WTC11 (cell line): ENCODE measurements around the gene TMEM178A. TPM values are rescaled to one million over a fixed set of nuclear protein-coding genes. Genes with fewer than 3 reads are reported as not detected.

ENCODE experiments used
- ATAC-seq: fragments of 200-7000 bp; cut with Tn5 transposase; 2 replicates; pipeline ENCODE4 v1.10.0; 2021; ENCODE audit warnings: mild to moderate bottlenecking, moderate library complexity
- CTCF ChIA-PET: fragments of 300-600 bp; sonication (Branson Sonifier 250); formaldehyde crosslinking; loops from one replicate; lab custom pipeline; 2021; ENCODE audit warnings: antibody characterized with exemption; lab: Charles Lee
- POLR2A ChIA-PET: fragments of 350-600 bp; sonication (Branson Sonifier 250); formaldehyde crosslinking; loops from one replicate; lab custom pipeline; 2021; ENCODE audit warnings: antibody characterized with exemption; lab: Charles Lee
- DNase-seq: peaks from one replicate; pipeline ENCODE4 v3.0.0; 2021; ENCODE audit warnings: low spot score
- H3K27ac Mint-ChIP-seq: 2 replicates; pipeline ENCODE4 v1.8.0; 2021; ENCODE audit warnings: mixed read lengths
- H3K27me3 Mint-ChIP-seq: 2 replicates; pipeline ENCODE4 v1.8.0; 2021; ENCODE audit warnings: low read depth, mild to moderate bottlenecking, moderate library complexity, mixed read lengths
- H3K36me3 Mint-ChIP-seq: 2 replicates; pipeline ENCODE4 v1.8.0; 2021; ENCODE audit warnings: mixed read lengths
- H3K4me1 Mint-ChIP-seq: 2 replicates; pipeline ENCODE4 v1.8.0; 2022; ENCODE audit warnings: mixed read lengths
- H3K4me3 Mint-ChIP-seq: 2 replicates; pipeline ENCODE4 v1.8.0; 2021; ENCODE audit warnings: mild to moderate bottlenecking, moderate library complexity, mixed read lengths
- H3K9me3 Mint-ChIP-seq: 2 replicates; pipeline ENCODE4 v1.8.0; 2021; ENCODE audit warnings: mixed read lengths
- ATF6 ChIP-seq: sonication (generic); formaldehyde crosslinking; IDR thresholded peaks from 2 replicates; pipeline ENCODE4 v1.8.1; 2023; ENCODE audit warnings: mild to moderate bottlenecking, missing genetic modification reagents
- CREB1 ChIP-seq: sonication (generic); formaldehyde crosslinking; IDR thresholded peaks from 2 replicates; pipeline ENCODE4 v1.8.0; 2023; ENCODE audit warnings: mild to moderate bottlenecking, missing genetic modification reagents
- E2F4 ChIP-seq: sonication (generic); formaldehyde crosslinking; IDR thresholded peaks from 2 replicates; pipeline ENCODE4 v1.8.1; 2022; ENCODE audit warnings: low read depth, mild to moderate bottlenecking, moderate library complexity, missing genetic modification reagents, borderline replicate concordance
- EMX1 ChIP-seq: fragments of 250-450 bp; sonication (Bioruptor Pico); IDR thresholded peaks from 2 replicates; pipeline ENCODE4 v1.8.0; 2021; ENCODE audit warnings: mild to moderate bottlenecking
- ETV6 ChIP-seq: sonication (generic); formaldehyde crosslinking; IDR thresholded peaks from 2 replicates; pipeline ENCODE4 v1.8.1; 2022; ENCODE audit warnings: mild to moderate bottlenecking, missing genetic modification reagents
- FOXP1 ChIP-seq: sonication (generic); formaldehyde crosslinking; IDR thresholded peaks from 2 replicates; pipeline ENCODE4 v1.8.0; 2022; ENCODE audit warnings: missing genetic modification reagents, mild to moderate bottlenecking, moderate library complexity, borderline replicate concordance
- JUN ChIP-seq: sonication (generic); formaldehyde crosslinking; IDR thresholded peaks from 2 replicates; pipeline ENCODE4 v1.8.0; 2023; ENCODE audit warnings: mild to moderate bottlenecking, missing genetic modification reagents
- MXD4 ChIP-seq: fragments of 250-450 bp; sonication (Bioruptor Pico); IDR thresholded peaks from 2 replicates; pipeline ENCODE4 v1.8.0; 2021; ENCODE audit warnings: mild to moderate bottlenecking, moderate library complexity, borderline replicate concordance
- NR1H2 ChIP-seq: sonication (generic); formaldehyde crosslinking; IDR thresholded peaks from 2 replicates; pipeline ENCODE4 v1.9.0; 2021; ENCODE audit warnings: mild to moderate bottlenecking, moderate library complexity, missing genetic modification reagents
- NR2C2 ChIP-seq: sonication (generic); formaldehyde crosslinking; IDR thresholded peaks from 2 replicates; pipeline ENCODE4 v1.8.0; 2022; ENCODE audit warnings: mild to moderate bottlenecking, missing genetic modification reagents
- OVOL2 ChIP-seq: fragments of 250-450 bp; sonication (Bioruptor Pico); IDR thresholded peaks from 2 replicates; pipeline ENCODE4 v1.9.0; 2021; ENCODE audit warnings: mild to moderate bottlenecking, borderline replicate concordance
- SOX15 ChIP-seq: fragments of 250-450 bp; sonication (Bioruptor Pico); IDR thresholded peaks from 2 replicates; pipeline ENCODE4 v1.9.0; 2021; ENCODE audit warnings: mild to moderate bottlenecking
- SP1 ChIP-seq: sonication (generic); formaldehyde crosslinking; conservative IDR thresholded peaks from 2 replicates; pipeline ENCODE4 v1.8.1; 2022; ENCODE audit warnings: missing genetic modification reagents
- TEAD1 ChIP-seq: sonication (generic); formaldehyde crosslinking; IDR thresholded peaks from 2 replicates; pipeline ENCODE4 v1.8.0; 2022; ENCODE audit warnings: mild to moderate bottlenecking, missing genetic modification reagents
- ZBTB21 ChIP-seq: sonication (generic); formaldehyde crosslinking; IDR thresholded peaks from 2 replicates; pipeline ENCODE4 v1.8.1; 2023; ENCODE audit warnings: mild to moderate bottlenecking, missing genetic modification reagents, borderline replicate concordance
- ZNF232 ChIP-seq: sonication (generic); formaldehyde crosslinking; IDR thresholded peaks from 2 replicates; pipeline ENCODE4 v1.8.0; 2022; ENCODE audit warnings: mild to moderate bottlenecking, missing genetic modification reagents
- total RNA-seq: library from RNA; stranded (reverse); gene quantifications from 3 replicates; pipeline ENCODE4 v1.2.3, GENCODE V29; 2021
- TF ChIP-seq, protein P1 (sequence below): sonication (generic); formaldehyde crosslinking; IDR thresholded peaks from 2 replicates; pipeline ENCODE4 v1.8.1; 2023; ENCODE audit warnings: mild to moderate bottlenecking, missing genetic modification reagents
- TF ChIP-seq, protein P2 (sequence below): sonication (generic); formaldehyde crosslinking; IDR thresholded peaks from 2 replicates; pipeline ENCODE4 v1.8.0; 2023; ENCODE audit warnings: missing genetic modification reagents, mild to moderate bottlenecking, borderline replicate concordance
- TF ChIP-seq, protein P3 (sequence below): sonication (generic); formaldehyde crosslinking; IDR thresholded peaks from 2 replicates; pipeline ENCODE4 v1.8.0; 2022; ENCODE audit warnings: missing genetic modification reagents
- TF ChIP-seq, protein P4 (sequence below): sonication (generic); formaldehyde crosslinking; IDR thresholded peaks from 2 replicates; pipeline ENCODE4 v1.8.1; 2023; ENCODE audit warnings: mild to moderate bottlenecking, missing genetic modification reagents, moderate library complexity

The TMEM178A gene
- total RNA-seq, 1 experiment from 2014 or later = 14.5 TPM

DNA sequence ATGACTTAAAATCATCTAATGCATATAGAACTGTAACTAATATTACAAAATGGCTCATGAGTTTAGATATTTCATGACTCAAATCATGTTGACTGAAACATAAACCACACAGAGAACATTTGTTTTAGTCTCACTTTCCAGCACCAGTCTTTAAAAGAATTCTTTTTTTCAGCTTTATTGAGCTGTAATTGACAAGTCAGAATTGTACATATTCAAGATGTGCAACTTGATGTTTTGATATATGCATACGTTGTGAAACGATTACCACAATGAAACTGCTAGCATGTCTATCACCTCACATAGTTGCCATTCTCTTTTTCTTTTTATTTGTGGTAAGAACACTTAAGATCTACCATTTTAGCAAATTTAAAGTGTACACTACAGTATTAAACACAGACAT, 25.0 kb upstream of the TMEM178A start:
- TF ChIP-seq JUN = no peak
- TF ChIP-seq FOXP1 (CRISPR knock-in tag) = no peak
- TF ChIP-seq E2F4 (CRISPR knock-in tag) = no peak
- TF ChIP-seq SP1 (CRISPR knock-in tag) = no peak
- no peak for TF ChIP-seq CREB1 (CRISPR knock-in tag)
- TF ChIP-seq ZNF232 (CRISPR knock-in tag) = no peak
- no peak for TF ChIP-seq OVOL2 (CRISPR knock-in tag)
- TF ChIP-seq, protein P1, sequence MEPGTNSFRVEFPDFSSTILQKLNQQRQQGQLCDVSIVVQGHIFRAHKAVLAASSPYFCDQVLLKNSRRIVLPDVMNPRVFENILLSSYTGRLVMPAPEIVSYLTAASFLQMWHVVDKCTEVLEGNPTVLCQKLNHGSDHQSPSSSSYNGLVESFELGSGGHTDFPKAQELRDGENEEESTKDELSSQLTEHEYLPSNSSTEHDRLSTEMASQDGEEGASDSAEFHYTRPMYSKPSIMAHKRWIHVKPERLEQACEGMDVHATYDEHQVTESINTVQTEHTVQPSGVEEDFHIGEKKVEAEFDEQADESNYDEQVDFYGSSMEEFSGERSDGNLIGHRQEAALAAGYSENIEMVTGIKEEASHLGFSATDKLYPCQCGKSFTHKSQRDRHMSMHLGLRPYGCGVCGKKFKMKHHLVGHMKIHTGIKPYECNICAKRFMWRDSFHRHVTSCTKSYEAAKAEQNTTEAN (CRISPR knock-in tag) = no peak
- TF ChIP-seq NR1H2 (CRISPR knock-in tag) = no peak
- H3K4me1 Mint-ChIP-seq = no peaks in the 10 kb centered on the region
- POLR2A ChIA-PET = no interaction called here
- CTCF ChIA-PET = no interaction called here
- no peaks in the 10 kb centered on the region for H3K9me3 Mint-ChIP-seq
- no peak overlapping the region for H3K27ac Mint-ChIP-seq
- H3K36me3 Mint-ChIP-seq = no peaks in the 10 kb centered on the region
- DNase-seq (no peak), ATAC-seq (no peak)
- H3K4me3 Mint-ChIP-seq = no peak overlapping the region
- no peaks in the 10 kb centered on the region; the same call in 1 of the 2 replicates for H3K27me3 Mint-ChIP-seq

- H3K27me3 Mint-ChIP-seq = peaks cover 2% of the 10 kb centered on the region; the same call in 1 of the 2 replicates
- ChIA-PET CTCF (no interaction called here), POLR2A (no interaction called here)
- H3K9me3 Mint-ChIP-seq = no peaks in the 10 kb centered on the region
- DNase-seq = no peak
- no peaks in the 10 kb centered on the region for H3K36me3 Mint-ChIP-seq
- no peak overlapping the region for H3K27ac Mint-ChIP-seq
- ATAC-seq = no peak
- no peaks in the 10 kb centered on the region; the same call in 1 of the 2 replicates for H3K4me1 Mint-ChIP-seq
- H3K4me3 Mint-ChIP-seq = no peak overlapping the region
- no peak for TF ChIP-seq MXD4
- TF ChIP-seq NR2C2 (CRISPR knock-in tag) = no peak
- TF ChIP-seq, protein P1 (CRISPR knock-in tag) = no peak
- no peak for TF ChIP-seq ETV6
- TF ChIP-seq, protein P2, sequence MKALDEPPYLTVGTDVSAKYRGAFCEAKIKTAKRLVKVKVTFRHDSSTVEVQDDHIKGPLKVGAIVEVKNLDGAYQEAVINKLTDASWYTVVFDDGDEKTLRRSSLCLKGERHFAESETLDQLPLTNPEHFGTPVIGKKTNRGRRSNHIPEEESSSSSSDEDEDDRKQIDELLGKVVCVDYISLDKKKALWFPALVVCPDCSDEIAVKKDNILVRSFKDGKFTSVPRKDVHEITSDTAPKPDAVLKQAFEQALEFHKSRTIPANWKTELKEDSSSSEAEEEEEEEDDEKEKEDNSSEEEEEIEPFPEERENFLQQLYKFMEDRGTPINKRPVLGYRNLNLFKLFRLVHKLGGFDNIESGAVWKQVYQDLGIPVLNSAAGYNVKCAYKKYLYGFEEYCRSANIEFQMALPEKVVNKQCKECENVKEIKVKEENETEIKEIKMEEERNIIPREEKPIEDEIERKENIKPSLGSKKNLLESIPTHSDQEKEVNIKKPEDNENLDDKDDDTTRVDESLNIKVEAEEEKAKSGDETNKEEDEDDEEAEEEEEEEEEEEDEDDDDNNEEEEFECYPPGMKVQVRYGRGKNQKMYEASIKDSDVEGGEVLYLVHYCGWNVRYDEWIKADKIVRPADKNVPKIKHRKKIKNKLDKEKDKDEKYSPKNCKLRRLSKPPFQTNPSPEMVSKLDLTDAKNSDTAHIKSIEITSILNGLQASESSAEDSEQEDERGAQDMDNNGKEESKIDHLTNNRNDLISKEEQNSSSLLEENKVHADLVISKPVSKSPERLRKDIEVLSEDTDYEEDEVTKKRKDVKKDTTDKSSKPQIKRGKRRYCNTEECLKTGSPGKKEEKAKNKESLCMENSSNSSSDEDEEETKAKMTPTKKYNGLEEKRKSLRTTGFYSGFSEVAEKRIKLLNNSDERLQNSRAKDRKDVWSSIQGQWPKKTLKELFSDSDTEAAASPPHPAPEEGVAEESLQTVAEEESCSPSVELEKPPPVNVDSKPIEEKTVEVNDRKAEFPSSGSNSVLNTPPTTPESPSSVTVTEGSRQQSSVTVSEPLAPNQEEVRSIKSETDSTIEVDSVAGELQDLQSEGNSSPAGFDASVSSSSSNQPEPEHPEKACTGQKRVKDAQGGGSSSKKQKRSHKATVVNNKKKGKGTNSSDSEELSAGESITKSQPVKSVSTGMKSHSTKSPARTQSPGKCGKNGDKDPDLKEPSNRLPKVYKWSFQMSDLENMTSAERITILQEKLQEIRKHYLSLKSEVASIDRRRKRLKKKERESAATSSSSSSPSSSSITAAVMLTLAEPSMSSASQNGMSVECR (CRISPR knock-in tag) = no peak
- TF ChIP-seq, protein P3, sequence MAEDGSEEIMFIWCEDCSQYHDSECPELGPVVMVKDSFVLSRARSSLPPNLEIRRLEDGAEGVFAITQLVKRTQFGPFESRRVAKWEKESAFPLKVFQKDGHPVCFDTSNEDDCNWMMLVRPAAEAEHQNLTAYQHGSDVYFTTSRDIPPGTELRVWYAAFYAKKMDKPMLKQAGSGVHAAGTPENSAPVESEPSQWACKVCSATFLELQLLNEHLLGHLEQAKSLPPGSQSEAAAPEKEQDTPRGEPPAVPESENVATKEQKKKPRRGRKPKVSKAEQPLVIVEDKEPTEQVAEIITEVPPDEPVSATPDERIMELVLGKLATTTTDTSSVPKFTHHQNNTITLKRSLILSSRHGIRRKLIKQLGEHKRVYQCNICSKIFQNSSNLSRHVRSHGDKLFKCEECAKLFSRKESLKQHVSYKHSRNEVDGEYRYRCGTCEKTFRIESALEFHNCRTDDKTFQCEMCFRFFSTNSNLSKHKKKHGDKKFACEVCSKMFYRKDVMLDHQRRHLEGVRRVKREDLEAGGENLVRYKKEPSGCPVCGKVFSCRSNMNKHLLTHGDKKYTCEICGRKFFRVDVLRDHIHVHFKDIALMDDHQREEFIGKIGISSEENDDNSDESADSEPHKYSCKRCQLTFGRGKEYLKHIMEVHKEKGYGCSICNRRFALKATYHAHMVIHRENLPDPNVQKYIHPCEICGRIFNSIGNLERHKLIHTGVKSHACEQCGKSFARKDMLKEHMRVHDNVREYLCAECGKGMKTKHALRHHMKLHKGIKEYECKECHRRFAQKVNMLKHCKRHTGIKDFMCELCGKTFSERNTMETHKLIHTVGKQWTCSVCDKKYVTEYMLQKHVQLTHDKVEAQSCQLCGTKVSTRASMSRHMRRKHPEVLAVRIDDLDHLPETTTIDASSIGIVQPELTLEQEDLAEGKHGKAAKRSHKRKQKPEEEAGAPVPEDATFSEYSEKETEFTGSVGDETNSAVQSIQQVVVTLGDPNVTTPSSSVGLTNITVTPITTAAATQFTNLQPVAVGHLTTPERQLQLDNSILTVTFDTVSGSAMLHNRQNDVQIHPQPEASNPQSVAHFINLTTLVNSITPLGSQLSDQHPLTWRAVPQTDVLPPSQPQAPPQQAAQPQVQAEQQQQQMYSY (CRISPR knock-in tag) = no peak
- TF ChIP-seq SOX15 (CRISPR knock-in tag) = no peak
- no peak for TF ChIP-seq TEAD1 (CRISPR knock-in tag)
- TF ChIP-seq ZBTB21 (CRISPR knock-in tag) = no peak
- TF ChIP-seq SP1 (CRISPR knock-in tag) = no peak
- no peak for TF ChIP-seq EMX1 (CRISPR knock-in tag)
- no peak for TF ChIP-seq NR1H2 (CRISPR knock-in tag)
- TF ChIP-seq ATF6 (CRISPR knock-in tag) = no peak
- TF ChIP-seq, protein P4, sequence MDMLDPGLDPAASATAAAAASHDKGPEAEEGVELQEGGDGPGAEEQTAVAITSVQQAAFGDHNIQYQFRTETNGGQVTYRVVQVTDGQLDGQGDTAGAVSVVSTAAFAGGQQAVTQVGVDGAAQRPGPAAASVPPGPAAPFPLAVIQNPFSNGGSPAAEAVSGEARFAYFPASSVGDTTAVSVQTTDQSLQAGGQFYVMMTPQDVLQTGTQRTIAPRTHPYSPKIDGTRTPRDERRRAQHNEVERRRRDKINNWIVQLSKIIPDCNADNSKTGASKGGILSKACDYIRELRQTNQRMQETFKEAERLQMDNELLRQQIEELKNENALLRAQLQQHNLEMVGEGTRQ = no peak
These were observed 24.1 kb upstream of the TMEM178A start for GRCh38 chr2:39641635-39642034.
